Small intestine (tissue), 7 donors: ENCODE measurements around the gene GABRR2. TPM values are rescaled to one million over a fixed set of nuclear protein-coding genes. Genes with fewer than 3 reads are reported as not detected.
"Not testable (repeated sequence)": the region's sequence is repeated elsewhere in the genome, so short reads cannot be mapped to it uniquely, and the experiment has no call there.

Experiments used
- DNase-seq, 2 donors: peaks; one replicate each; pipeline versions ENCODE4 v3.0.0 to v3.0.0-alpha.2; 2013
- FAIRE-seq: peaks from 2 replicates; lab custom pipeline; 2012; peaks lifted over from hg19 to GRCh38; lab: Jason Lieb, UNC
- H3K27ac ChIP-seq, 3 donors: one replicate each; pipeline ENCODE4 v1.5.1; 2013; ENCODE audit warnings: low read length in 2 of 3, mild to moderate bottlenecking in 2 of 3, control low read depth in 1 of 3, inconsistent platforms in 1 of 3, low read depth in 1 of 3, moderate library complexity in 1 of 3
- H3K27me3 ChIP-seq, 3 donors: one replicate each; pipeline ENCODE4 v1.6.1; 2013; ENCODE audit warnings: low read length in 3 of 3, inconsistent platforms in 1 of 3; ENCODE audit not compliant: control insufficient read depth in 3 of 3, insufficient read depth in 3 of 3
- H3K36me3 ChIP-seq, 3 donors: one replicate each; pipeline ENCODE4 v1.6.1; 2013; ENCODE audit warnings: low read length in 3 of 3, inconsistent platforms in 1 of 3, low read depth in 1 of 3, mild to moderate bottlenecking in 1 of 3, moderate library complexity in 1 of 3; ENCODE audit not compliant: control insufficient read depth in 3 of 3, insufficient read depth in 2 of 3
- H3K4me1 ChIP-seq, 3 donors: one replicate each; pipeline ENCODE4 v1.6.1; 2013; ENCODE audit warnings: low read length in 2 of 3, inconsistent platforms in 1 of 3, low read depth in 1 of 3, mild to moderate bottlenecking in 1 of 3, moderate library complexity in 1 of 3; ENCODE audit not compliant: control insufficient read depth in 3 of 3, insufficient read depth in 2 of 3
- H3K4me3 ChIP-seq, 3 donors: one replicate each; pipeline ENCODE4 v1.5.1; 2013; ENCODE audit warnings: low read length in 3 of 3, control low read depth in 1 of 3, inconsistent platforms in 1 of 3, low read depth in 1 of 3, mild to moderate bottlenecking in 1 of 3, moderate library complexity in 1 of 3
- H3K9me3 ChIP-seq, 2 donors: one replicate each; pipeline ENCODE4 v1.6.1; 2013; ENCODE audit warnings: low read depth in 1 of 2, low read length in 1 of 2; ENCODE audit not compliant: control insufficient read depth in 2 of 2, insufficient read depth in 1 of 2
- WGBS, 3 donors: extraction: QIAGEN DNeasy Blood & Tissue Kit; methylation state at CpG; one replicate each; pipeline ENCODE4 v1.1.7; 2013; 5-methylcytosine and 5-hydroxymethylcytosine counted together
- polyA plus RNA-seq, 4 donors: library from polyadenylated mRNA; stranded (reverse) in 3 of 4; unstranded in 1 of 4; fragments of 200-250 nt in 3 of 4; fragments of 120-200 nt in 1 of 4; gene quantifications; one replicate each; pipeline versions ENCODE4 v1.2.1 to v1.2.3, GENCODE V29; 2013
- donor health status: healthy with polysubstance abuse.
- donor health status: control.
- donor health status: control.
- donor health status: Bipolar disorder and iron deficiency.
- donor health status: healthy.

The GABRR2 gene
- polyA plus RNA-seq, 4 donors = 0.21 to 0.81 (median 0.50) TPM

DNA sequence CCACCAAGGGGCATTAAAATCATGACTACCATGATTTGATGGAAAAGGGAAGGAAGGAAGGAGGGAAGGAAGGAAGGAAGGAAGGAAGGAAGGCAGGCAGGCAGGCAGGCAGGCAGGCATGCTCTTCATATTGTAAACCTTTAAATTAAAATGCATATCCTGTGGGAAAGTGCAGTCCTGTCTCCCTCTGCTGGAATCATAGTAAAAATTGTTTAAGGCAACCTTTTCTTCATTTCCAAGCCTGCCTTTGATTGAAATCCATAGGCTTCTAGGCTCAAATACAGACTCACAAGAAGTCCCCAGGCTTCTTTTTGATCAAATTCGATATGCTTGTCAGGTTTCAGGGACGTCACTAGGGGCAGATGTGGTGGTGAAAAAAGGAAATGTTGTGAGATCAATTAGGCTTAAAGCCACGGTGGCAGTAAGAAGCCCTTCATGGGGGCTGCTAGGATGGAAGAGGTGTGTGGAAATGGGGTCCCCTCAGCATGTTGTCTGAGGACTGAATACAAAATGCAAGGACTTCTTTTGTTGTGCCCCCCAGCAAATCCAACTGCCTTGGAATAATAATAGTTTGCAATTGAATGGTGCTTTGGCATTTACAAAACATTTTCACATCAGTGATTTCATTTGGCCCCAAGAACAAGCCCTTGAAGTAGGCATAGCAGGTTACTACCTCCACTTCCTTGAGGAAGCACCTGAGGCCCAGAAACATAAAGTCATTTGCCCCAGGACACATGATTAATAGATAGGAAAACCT is 72.3 kb downstream of the GABRR2 start:
- FAIRE-seq (no peak), DNase-seq (peak; percentile 60 to 67)
- H3K27me3 ChIP-seq = no peaks in the 10 kb centered on the region
- no peaks in the 10 kb centered on the region for H3K9me3 ChIP-seq
- no peak overlapping the region for H3K4me3 ChIP-seq
- H3K36me3 ChIP-seq = no peaks in the 10 kb centered on the region
- H3K4me1 ChIP-seq = no peaks in the 10 kb centered on the region
- H3K27ac ChIP-seq = no peak overlapping the region
- 16 to 24% (median 22%) methylated on average over 3 of the region's 3 CpGs for WGBS, 3 donors

DNA sequence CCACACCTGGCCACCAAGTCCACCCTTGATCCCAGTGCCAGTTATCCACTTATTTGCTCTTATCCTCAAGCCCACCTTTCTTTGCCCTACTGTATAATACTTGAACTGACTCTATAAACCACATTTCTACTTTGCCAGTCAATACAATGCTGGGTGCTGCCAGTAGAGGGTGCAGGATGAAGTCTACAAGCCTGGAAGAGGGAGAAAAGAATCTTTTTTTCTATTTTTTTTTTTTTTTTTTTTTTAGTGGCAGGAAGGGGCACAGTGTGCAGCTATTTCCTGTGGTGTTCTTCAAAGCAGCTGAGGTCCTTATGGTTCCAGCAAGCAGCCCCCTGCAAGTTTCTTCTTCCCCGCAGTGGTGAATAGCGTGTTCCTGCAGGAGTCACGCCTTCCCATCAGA is 75.8 kb downstream of the GABRR2 start:
- FAIRE-seq = no peak
- no peak for DNase-seq
- Histone ChIP-seq H3K36me3 (no peaks in the 10 kb centered on the region), H3K4me3 (no peak overlapping the region), H3K27ac (no peak overlapping the region), H3K4me1 (no peaks in the 10 kb centered on the region), H3K27me3 (peaks cover 0 to 4% (median 0%) of the 10 kb centered on the region in 3 donors), H3K9me3 (peaks cover 0 to 4% of the 10 kb centered on the region in 2 donors)
- WGBS, 3 donors = 70 to 81% (median 76%) methylated on average over 3 of the region's 3 CpGs

DNA sequence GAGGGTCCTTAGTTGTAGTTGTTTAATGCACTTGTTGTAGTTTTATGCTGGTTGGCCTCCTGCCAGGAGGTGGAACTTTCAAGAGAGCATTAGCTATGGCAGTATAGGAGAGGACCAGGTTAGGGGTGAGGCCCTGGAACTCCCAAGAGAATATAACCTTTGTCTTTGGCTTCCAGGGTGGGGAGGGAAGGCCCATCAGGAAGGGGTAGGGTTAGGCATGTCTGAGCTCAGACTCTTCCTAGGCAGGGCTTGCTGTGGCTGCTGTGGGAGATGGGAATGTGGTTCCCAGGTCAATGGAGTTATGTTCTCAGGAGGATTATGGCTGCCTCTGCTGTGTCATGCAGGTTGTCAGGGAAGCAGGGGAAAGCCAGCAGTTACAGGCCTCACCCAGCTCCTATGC is 77.9 kb downstream of the GABRR2 start:
- no peak for FAIRE-seq
- H3K4me3 ChIP-seq = no peak overlapping the region
- no peak overlapping the region for H3K27ac ChIP-seq
- H3K9me3 ChIP-seq = peaks cover 0 to 4% of the 10 kb centered on the region in 2 donors
- DNase-seq = peak in 1 of 2 donors; percentile 18
- H3K36me3 ChIP-seq = no peaks in the 10 kb centered on the region
- H3K27me3 ChIP-seq = peaks cover 0 to 4% (median 0%) of the 10 kb centered on the region in 3 donors
- no peaks in the 10 kb centered on the region for H3K4me1 ChIP-seq

DNA sequence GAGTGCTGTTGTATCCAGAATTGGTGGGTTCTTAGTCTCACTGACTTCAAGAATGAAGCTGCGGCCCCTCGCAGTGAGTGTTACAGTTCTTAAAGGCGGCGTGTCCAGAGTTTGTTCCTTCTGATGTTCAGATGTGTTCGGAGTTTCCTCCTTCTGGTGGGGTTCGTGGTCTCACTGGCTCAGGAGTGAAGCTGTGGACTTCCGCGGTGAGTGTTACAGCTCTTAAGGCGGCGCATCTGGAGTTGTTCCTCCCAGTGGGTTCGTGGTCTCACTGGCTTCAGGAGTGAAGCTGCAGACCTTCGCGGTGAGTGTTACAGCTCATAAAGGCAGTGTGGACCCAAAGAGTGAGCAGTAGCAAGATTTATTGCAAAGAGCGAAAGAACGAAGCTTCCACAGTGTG is 81.5 kb downstream of the GABRR2 start:
- not testable (repeated sequence) for H3K27me3 ChIP-seq, DNase-seq, H3K9me3 ChIP-seq, FAIRE-seq, H3K4me1 ChIP-seq, H3K36me3 ChIP-seq, H3K27ac ChIP-seq, H3K4me3 ChIP-seq
- WGBS, 3 donors = 80 to 91% (median 81%) methylated on average over 15 of the region's 15 CpGs

DNA sequence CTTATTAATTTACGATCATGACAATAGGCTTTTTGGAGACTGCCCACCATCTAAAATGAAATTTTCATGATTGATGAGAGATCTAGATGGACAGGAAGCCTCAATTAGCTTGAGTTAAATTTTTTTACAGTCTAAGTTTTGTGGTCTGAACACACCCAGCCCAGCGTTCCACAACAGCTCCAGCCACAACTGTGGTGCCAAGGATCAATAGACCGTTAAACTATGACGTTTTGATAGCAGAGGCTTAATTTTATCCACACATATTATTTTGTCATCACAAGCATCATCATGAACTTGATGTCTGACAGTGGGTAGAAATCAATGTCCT is 92.4 kb downstream of the GABRR2 start:
- H3K36me3 ChIP-seq = no peaks in the 10 kb centered on the region
- 64 to 82% (median 64%) methylated on average over 4 of the region's 4 CpGs for WGBS, 3 donors
- H3K9me3 ChIP-seq = no peaks in the 10 kb centered on the region
- H3K27ac ChIP-seq = no peak overlapping the region
- FAIRE-seq (no peak), DNase-seq (no peak)
- H3K4me3 ChIP-seq = no peak overlapping the region
- no peaks in the 10 kb centered on the region for H3K4me1 ChIP-seq
- H3K27me3 ChIP-seq = no peaks in the 10 kb centered on the region

DNA sequence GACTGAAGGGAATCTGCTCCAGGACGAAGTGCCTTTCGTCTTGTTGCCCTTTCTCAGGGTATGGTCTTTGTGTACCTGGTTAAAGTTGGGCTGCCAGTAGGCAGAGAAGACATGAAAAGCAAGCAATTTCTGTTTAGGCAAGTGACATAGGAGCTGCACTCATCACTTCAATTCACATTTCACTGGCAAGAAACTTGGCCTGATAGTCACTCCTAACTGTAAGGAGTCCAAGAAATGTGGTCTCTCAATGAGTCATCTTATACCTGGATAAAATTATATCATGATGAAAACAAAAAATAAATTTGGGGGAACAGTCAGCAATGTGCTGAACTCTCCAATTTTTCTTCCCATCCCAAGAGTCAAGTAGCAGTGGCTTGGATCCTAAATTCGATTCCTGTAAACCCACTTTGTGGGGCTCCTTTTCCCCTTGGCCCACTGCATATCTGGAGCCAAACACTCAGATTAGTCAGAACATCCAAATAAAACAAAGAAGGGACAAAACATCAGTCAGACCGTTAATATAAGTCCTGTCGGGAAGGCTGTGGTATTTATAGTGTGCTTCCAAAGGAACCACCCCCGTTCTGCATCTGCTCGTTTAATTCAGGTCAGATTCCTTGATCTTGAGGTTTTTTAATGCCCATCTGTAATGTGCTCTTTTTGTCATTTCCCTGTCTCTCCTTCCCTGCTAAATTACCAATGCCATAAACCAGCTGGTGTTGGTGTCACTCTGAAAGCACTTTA is 93.0 kb downstream of the GABRR2 start:
- no peak overlapping the region for H3K4me3 ChIP-seq
- no peak overlapping the region for H3K27ac ChIP-seq
- no peaks in the 10 kb centered on the region for H3K36me3 ChIP-seq
- 63 to 68% (median 64%) methylated on average over 7 of the region's 7 CpGs for WGBS, 3 donors
- no peak for FAIRE-seq
- no peak for DNase-seq
- no peaks in the 10 kb centered on the region for H3K4me1 ChIP-seq
- H3K9me3 ChIP-seq = no peaks in the 10 kb centered on the region
- no peaks in the 10 kb centered on the region for H3K27me3 ChIP-seq

DNA sequence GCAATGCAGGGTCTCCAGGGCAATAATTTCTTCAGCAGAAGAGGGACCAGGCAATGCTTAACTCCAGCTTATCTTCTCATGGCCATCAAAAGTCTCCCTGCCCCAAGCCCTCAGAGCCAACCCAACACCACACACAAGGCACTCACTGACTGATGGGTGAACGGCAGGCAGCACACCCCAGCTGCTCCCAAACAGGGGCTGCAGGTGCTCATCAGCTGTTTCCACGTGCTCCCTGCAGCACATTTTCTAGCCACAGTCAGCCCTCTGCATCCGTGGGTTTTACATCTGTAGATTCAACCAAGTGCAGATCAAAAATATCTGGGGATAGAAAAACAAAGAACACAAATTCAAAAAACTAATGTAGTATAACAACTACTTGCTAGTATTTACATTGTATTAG is 94.0 kb downstream of the GABRR2 start:
- FAIRE-seq (no peak), DNase-seq (no peak)
- H3K27me3 ChIP-seq = no peaks in the 10 kb centered on the region
- no peaks in the 10 kb centered on the region for H3K9me3 ChIP-seq
- WGBS, 3 donors = 50 to 70% (median 61%) methylated on average over 3 of the region's 3 CpGs
- H3K27ac ChIP-seq = no peak overlapping the region
- H3K4me3 ChIP-seq = no peak overlapping the region
- H3K36me3 ChIP-seq = no peaks in the 10 kb centered on the region
- no peaks in the 10 kb centered on the region for H3K4me1 ChIP-seq

DNA sequence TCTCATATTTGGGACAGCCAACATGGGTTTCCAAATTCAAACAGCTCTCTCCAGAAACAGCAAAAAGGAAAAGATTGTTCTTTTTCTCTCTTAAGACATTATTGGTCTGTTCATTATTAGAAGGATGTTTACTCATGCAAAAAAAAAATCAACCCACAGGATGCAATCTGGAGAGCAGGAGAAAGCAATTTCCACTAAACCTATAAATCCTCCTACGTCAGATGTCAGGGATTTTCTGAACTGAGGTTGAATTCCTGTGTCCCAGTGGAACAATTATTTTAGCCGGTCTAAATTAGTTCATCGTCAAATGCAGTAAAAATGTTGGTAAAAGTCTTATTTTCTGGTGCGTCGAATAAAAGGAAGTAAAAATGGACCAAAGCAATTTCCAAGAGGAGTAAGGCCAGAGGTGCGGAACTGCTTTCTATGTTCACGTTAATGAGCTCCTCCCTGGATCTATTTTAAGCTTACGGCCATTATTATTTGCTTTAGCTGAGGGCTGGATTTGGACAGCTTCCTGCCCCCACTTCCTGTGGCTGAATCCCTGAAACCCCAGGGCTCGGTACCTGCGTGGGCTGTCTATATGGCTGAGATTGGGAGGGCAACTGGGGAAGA is 97.7 kb downstream of the GABRR2 start, which contains the start of gene GABRR1:
GABRR1 (minus strand) TSS at position 60 of the 612 bp plus-strand sequence; CDS start at position 24, 36 bp downstream.
- Histone ChIP-seq H3K4me3 (no peak within 1 kb of the TSS), H3K27ac (no peak within 1 kb of the TSS), H3K9me3 (no peaks in the 10 kb centered on the region), H3K36me3 (no peaks in the 10 kb centered on the region), H3K4me1 (no peaks in the 10 kb centered on the region), H3K27me3 (peaks cover 0 to 4% (median 0%) of the 10 kb centered on the region in 3 donors)
- FAIRE-seq = no peak
- WGBS, 3 donors = 49 to 74% (median 63%) methylated on average over 10 of the region's 10 CpGs
- no peak for DNase-seq
